ENCODE results near the gene ADAM30. TPM values are rescaled to one million over a fixed set of nuclear protein-coding genes. Genes with fewer than 3 reads are reported as not detected.

Gene ADAM30
- total and polyA plus RNA-seq, 12 donors, result not detected

- ATAC-seq (no peak), DNase-seq (no peak)
- Histone ChIP-seq H3K4me3 (no peak overlapping the region), H3K4me1 (no peaks in the 10 kb centered on the region), H3K27ac (no peak overlapping the region), H3K27me3 (peaks cover 0 to 29% (median 11%) of the 10 kb centered on the region in 7 donors), H3K9me3 (no peaks in the 10 kb centered on the region), H3K36me3 (no peaks in the 10 kb centered on the region)
- intact Hi-C loops (cut with DNase I), result no loop called here
- 84 to 88% methylated on average over 4 of the region's 4 CpGs for WGBS, 2 donors
- TF ChIP-seq CTCF (IDR thresholded peaks at IDR 0.05), result no peak
Measured at GRCh38 chr1:119895102-119895501, 1.2 kb downstream of the ADAM30 start.

- TF ChIP-seq CTCF (IDR thresholded peaks at IDR 0.05), result no peak
- DNase-seq (no peak), ATAC-seq (no peak)
- WGBS, 2 donors, result 74 to 81% methylated on average over 10 of the region's 10 CpGs
- intact Hi-C loops (cut with DNase I), result no loop called here
- H3K9me3 ChIP-seq, result peaks cover 0 to under 1% (median 0%) of the 10 kb centered on the region in 11 donors
- H3K36me3 ChIP-seq, result no peaks in the 10 kb centered on the region
- no peak overlapping the region for H3K4me3 ChIP-seq
- no peaks in the 10 kb centered on the region for H3K4me1 ChIP-seq
- H3K27me3 ChIP-seq, result peaks cover 0 to 26% (median 11%) of the 10 kb centered on the region in 7 donors
- H3K27ac ChIP-seq, result no peak overlapping the region
Measured at GRCh38 chr1:119893827-119894700, 2.3 kb downstream of the ADAM30 start.

GRCh38 chr1:119893238-119893791 is 3.0 kb downstream of the ADAM30 start:
- intact Hi-C loops (cut with DNase I), result no loop called here
- H3K4me1 ChIP-seq, result no peaks in the 10 kb centered on the region
- ATAC-seq, result no peak

GRCh38 chr1:119891386-119891785 is 4.9 kb downstream of the ADAM30 start:
- Histone ChIP-seq H3K9me3 (peaks cover 0 to 14% (median 0%) of the 10 kb centered on the region in 11 donors), H3K27ac (no peak overlapping the region), H3K27me3 (peaks cover 0 to 12% (median 6%) of the 10 kb centered on the region in 7 donors), H3K4me1 (no peaks in the 10 kb centered on the region), H3K36me3 (no peaks in the 10 kb centered on the region), H3K4me3 (no peak overlapping the region)
- intact Hi-C loops (cut with DNase I), result no loop called here
- DNase-seq (no peak), ATAC-seq (no peak)
- WGBS, 2 donors, result 79 to 83% methylated on average over 1 of the region's 1 CpG
- TF ChIP-seq CTCF (IDR thresholded peaks at IDR 0.05), result no peak

More at GRCh38 chr1:119893238-119893791, 3.0 kb downstream of the ADAM30 start:
- H3K9me3 ChIP-seq, result peaks cover 0 to 8% (median 0%) of the 10 kb centered on the region in 11 donors
- peaks cover 0 to 20% (median 11%) of the 10 kb centered on the region in 7 donors for H3K27me3 ChIP-seq
- H3K36me3 ChIP-seq, result no peaks in the 10 kb centered on the region
- 87 to 88% methylated on average over 6 of the region's 6 CpGs for WGBS, 2 donors
- no peak overlapping the region for H3K27ac ChIP-seq
- no peak overlapping the region for H3K4me3 ChIP-seq
- TF ChIP-seq CTCF (IDR thresholded peaks at IDR 0.05), result no peak
- no peak for DNase-seq

Data from heart right ventricle (tissue), 16 donors.